OCI-LY7 (cell line): ENCODE data around the gene ABHD12B. TPM values are rescaled to one million over a fixed set of nuclear protein-coding genes. Genes with fewer than 3 reads are reported as not detected.

Source experiments
- BruUV-seq: library from RNA; stranded (reverse); fragments of 400-500 nt; replicated peaks from 2 replicates; lab custom pipeline; 2021; lab: Mats Ljungman, UMichigan
- CTCF ChIA-PET: fragments of 300-600 bp; sonication (Branson Sonifier 250); formaldehyde crosslinking; loops from one replicate; lab custom pipeline; 2022; ENCODE audit warnings: antibody characterized with exemption; ENCODE audit not compliant: unreplicated experiment; lab: Charles Lee
- POLR2A ChIA-PET: fragments of 300-600 bp; sonication (Branson Sonifier 250); formaldehyde crosslinking; loops from one replicate; lab custom pipeline; 2022; ENCODE audit warnings: antibody characterized with exemption; lab: Charles Lee
- DNase-seq: peaks from one replicate; pipeline ENCODE4 v3.0.0-alpha.2; 2015; ENCODE audit warnings: low spot score
- H2AFZ ChIP-seq: fragments of 200-600 bp; sonication (generic), shearing (Covaris generic); 2 replicates; pipeline ENCODE4 v1.6.1; 2014; ENCODE audit warnings: mild to moderate bottlenecking, antibody characterized with exemption, low read length, moderate library complexity
- H3K27ac ChIP-seq: fragments of 200-600 bp; sonication (generic); 2 replicates; pipeline ENCODE4 v1.5.1; 2014; ENCODE audit warnings: mixed run types, low read depth, mild to moderate bottlenecking, moderate library complexity, low read length, inconsistent platforms; ENCODE audit not compliant: poor library complexity, severe bottlenecking
- H3K36me3 ChIP-seq: fragments of 200-600 bp; sonication (generic); 2 replicates; pipeline ENCODE4 v1.6.1; 2014; ENCODE audit warnings: mild to moderate bottlenecking, antibody characterized with exemption, low read length, moderate library complexity, mixed read lengths; ENCODE audit not compliant: insufficient read depth
- H3K4me1 ChIP-seq: fragments of 200-600 bp; sonication (generic); 2 replicates; pipeline ENCODE4 v1.5.1; 2014; ENCODE audit warnings: mild to moderate bottlenecking, low read length; ENCODE audit not compliant: insufficient read depth, poor library complexity, severe bottlenecking
- H3K4me2 ChIP-seq: fragments of 200-600 bp; sonication (generic); 2 replicates; pipeline ENCODE4 v1.6.1; 2014; ENCODE audit warnings: mild to moderate bottlenecking, low read length
- H3K4me3 ChIP-seq: fragments of 200-600 bp; sonication (generic); 2 replicates; pipeline ENCODE4 v1.5.1; 2014; ENCODE audit warnings: mild to moderate bottlenecking, low read depth, low read length; ENCODE audit not compliant: poor library complexity, severe bottlenecking
- H3K79me2 ChIP-seq: fragments of 200-600 bp; sonication (generic); 2 replicates; pipeline ENCODE4 v1.6.1; 2016; ENCODE audit warnings: low read depth, mild to moderate bottlenecking, low read length, moderate library complexity, mixed read lengths; ENCODE audit not compliant: insufficient read depth
- H3K9me2 ChIP-seq: fragments of 200-600 bp; sonication (generic); 2 replicates; pipeline ENCODE4 v1.6.1; 2016; ENCODE audit warnings: mild to moderate bottlenecking, low read length, mixed read lengths; ENCODE audit not compliant: insufficient read depth
- H3K9me3 ChIP-seq: fragments of 200-600 bp; sonication (generic); 2 replicates; pipeline ENCODE4 v1.6.1; 2014; ENCODE audit warnings: mild to moderate bottlenecking, mixed run types, low read length, mixed read lengths
- H4K20me1 ChIP-seq: fragments of 200-600 bp; sonication (generic); 2 replicates; pipeline ENCODE4 v1.6.1; 2014; ENCODE audit warnings: mild to moderate bottlenecking, antibody characterized with exemption, low read length, moderate library complexity, mixed read lengths; ENCODE audit not compliant: insufficient read depth
- CTCF ChIP-seq: fragments of 200-600 bp; sonication (generic); conservative IDR thresholded peaks from 2 replicates; pipeline ENCODE4 v1.5.1; 2014; ENCODE audit warnings: mild to moderate bottlenecking, antibody characterized with exemption, low read length, moderate library complexity, mixed read lengths
- EZH2phosphoT487 ChIP-seq: fragments of 200-600 bp; sonication (generic); IDR thresholded peaks from 2 replicates; pipeline ENCODE4 v1.6.1; 2018; ENCODE audit warnings: low read depth, borderline replicate concordance, mild to moderate bottlenecking, mixed run types, antibody characterized with exemption, low read length, moderate library complexity, mixed read lengths
- intact Hi-C: fragments of 100-400 bp; cut with micrococcal nuclease; formaldehyde crosslinking; loops from one replicate; pipeline ENCODE4 v1.10.0; 2022; ENCODE audit not compliant: unreplicated experiment
- total RNA-seq, 2 experiments: library from RNA; depleted of rRNA in 1 of 2; stranded (reverse); fragments of >200 nt in 1 of 2; shearing (Covaris generic) in 1 of 2; gene quantifications; 2 replicates each; pipeline ENCODE4 v1.2.3, GENCODE V29; 2014 to 2022

Gene ABHD12B
- total RNA-seq, 2 experiments from 2014 or later = 6.8 to 9.0 TPM

DNA sequence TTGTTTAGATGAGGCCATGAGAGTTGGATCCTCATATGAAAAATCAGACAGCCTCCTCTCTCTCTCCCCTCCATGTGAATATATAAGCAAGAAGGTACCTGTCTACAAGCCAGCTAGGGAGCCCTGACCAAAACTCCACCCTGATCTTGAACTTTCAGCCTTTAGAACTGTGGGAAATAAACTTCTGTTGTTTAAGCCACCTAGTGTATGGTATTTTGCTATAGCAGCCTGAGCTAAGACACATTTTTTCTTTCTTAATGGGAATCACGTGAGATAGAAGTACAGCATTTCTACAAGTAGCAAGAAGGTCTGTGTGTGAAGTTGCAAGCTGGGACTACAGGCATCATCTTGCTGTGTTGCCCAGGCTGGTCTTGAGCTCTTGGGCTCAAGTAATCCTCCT, 16.3 kb upstream of the ABHD12B start:
- Histone ChIP-seq H2AFZ (no peak overlapping the region), H3K4me1 (peaks cover 21% of the 10 kb centered on the region), H3K27ac (no peak overlapping the region), H3K4me2 (no peak overlapping the region), H3K36me3 (no peaks in the 10 kb centered on the region), H4K20me1 (no peaks in the 10 kb centered on the region), H3K79me2 (no peaks in the 10 kb centered on the region), H3K4me3 (no peak overlapping the region), H3K9me2 (no peaks in the 10 kb centered on the region), H3K9me3 (no peaks in the 10 kb centered on the region)
- ChIA-PET POLR2A (interaction anchor here (0.6 to 5.5 kb wide), 4 partner anchors 20 to 91 kb away, joined by 3 to 78 read pairs (median 6); no protein-coding TSS in a partner anchor), CTCF (no interaction called here)
- no TSS peak for BruUV-seq
- intact Hi-C loops = loop anchor here (1.0 kb wide), 1 partner anchor 64 kb away; no protein-coding TSS in a partner anchor
- TF ChIP-seq EZH2phosphoT487 (no peak), CTCF (no peak)
- DNase-seq = no peak

- H3K9me3 ChIP-seq = no peaks in the 10 kb centered on the region
- no peaks in the 10 kb centered on the region for H3K36me3 ChIP-seq
- no peak overlapping the region for H3K4me2 ChIP-seq
- no peak for DNase-seq
- no peak overlapping the region for H3K4me3 ChIP-seq
- TF ChIP-seq EZH2phosphoT487 (no peak), CTCF (no peak)
- CTCF ChIA-PET = interaction anchor here (0.6 kb wide), 2 partner anchors 14 to 232 kb away, joined by 3 read pairs; no protein-coding TSS in a partner anchor
- no peak overlapping the region for H3K27ac ChIP-seq
- no peak overlapping the region for H2AFZ ChIP-seq
- H3K9me2 ChIP-seq = no peaks in the 10 kb centered on the region
- H3K79me2 ChIP-seq = no peaks in the 10 kb centered on the region
- intact Hi-C loops = no loop called here
- no peaks in the 10 kb centered on the region for H4K20me1 ChIP-seq
- BruUV-seq = no TSS peak
- POLR2A ChIA-PET = interaction anchor here (0.7 to 5.5 kb wide), 5 partner anchors 19 to 85 kb away, joined by 3 to 78 read pairs (median 4); no protein-coding TSS in a partner anchor
- H3K4me1 ChIP-seq = peaks cover 28% of the 10 kb centered on the region
These were observed 15.2 kb upstream of the ABHD12B start for GRCh38 chr14:50856660-50857059.

GRCh38 chr14:50859296-50859624, 12.6 kb upstream of the ABHD12B start:
- intact Hi-C loops = no loop called here
- Histone ChIP-seq H3K36me3 (no peaks in the 10 kb centered on the region), H2AFZ (peak overlapping the region; percentile 99), H3K4me1 (peaks cover 39% of the 10 kb centered on the region), H4K20me1 (no peaks in the 10 kb centered on the region), H3K9me2 (no peaks in the 10 kb centered on the region), H3K9me3 (no peaks in the 10 kb centered on the region), H3K79me2 (no peaks in the 10 kb centered on the region), H3K4me3 (peak overlapping the region; percentile 68), H3K4me2 (peak overlapping the region; percentile 99), H3K27ac (peak overlapping the region; percentile 62)
- no peak for TF ChIP-seq EZH2phosphoT487
- TF ChIP-seq CTCF = no peak
- ChIA-PET CTCF (interaction anchor here (0.5 to 3.5 kb wide), 8 partner anchors 16 to 82 kb away, joined by 3 to 32 read pairs (median 5); no protein-coding TSS in a partner anchor), POLR2A (interaction anchor here (0.6 to 5.5 kb wide), 18 partner anchors 11 to 581 kb away, joined by 3 to 78 read pairs (median 8); partner anchors contain the start of genes ABHD12B and NIN)
- DNase-seq = no peak
- no TSS peak for BruUV-seq
